Activated CD4-positive, alpha-beta T cell treated with anti-CD3 and anti-CD28 coated beads, Interleukin-2, Interleukin-4, amounts not matched to agents 100 ng/mL and 50 ng/mL, durations not matched to agents 16 hours and 8 hours (primary cell): ENCODE measurements around the gene EEFSEC.

Experiments
- DNase-seq: peaks from one replicate; pipeline ENCODE4 v3.0.0-alpha.2; 2020; ENCODE audit warnings: low spot score

The EEFSEC gene

GRCh38 chr3:128287216-128287615, 133.9 kb downstream of the EEFSEC start:
- no peak for DNase-seq

DNA sequence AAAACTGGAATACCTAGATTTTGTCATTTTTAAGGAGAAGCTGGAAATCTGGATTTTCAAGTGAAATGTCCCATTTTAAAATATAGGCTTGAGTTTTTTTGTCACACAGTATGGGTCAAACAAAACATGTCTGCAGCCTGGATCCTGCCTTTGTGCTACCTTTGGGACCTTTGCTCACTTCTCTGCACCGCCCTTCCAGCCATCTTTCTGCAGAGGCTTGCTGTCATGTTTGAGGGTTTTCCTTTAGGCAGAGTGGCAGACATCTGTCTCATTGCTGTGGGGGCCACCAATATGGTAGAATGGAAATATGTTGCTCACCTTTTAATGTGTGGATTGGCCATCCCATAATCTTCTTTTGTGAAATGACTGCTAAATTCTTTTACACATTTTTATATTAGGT, 136.3 kb downstream of the EEFSEC start:
- DNase-seq = no peak

DNA sequence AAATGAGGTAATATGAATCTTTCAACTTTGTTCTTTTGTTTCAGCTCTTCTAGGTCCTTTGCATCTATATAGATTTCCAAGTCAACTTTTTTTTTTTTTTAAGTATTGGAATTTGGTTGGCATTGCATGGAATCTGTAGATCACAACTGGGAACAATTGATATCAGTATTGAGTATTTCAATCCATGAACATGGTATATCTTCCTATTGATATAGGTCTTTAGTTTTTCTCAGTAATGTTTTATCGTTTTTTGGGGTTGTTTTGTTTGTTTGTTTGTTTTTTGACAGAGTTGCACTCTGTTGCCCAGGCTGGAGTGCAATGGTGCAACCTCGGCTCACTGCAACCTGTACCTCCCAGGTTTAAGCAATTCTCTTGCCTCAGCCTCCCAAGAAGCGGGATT, 137.2 kb downstream of the EEFSEC start:
- DNase-seq = no peak

DNA sequence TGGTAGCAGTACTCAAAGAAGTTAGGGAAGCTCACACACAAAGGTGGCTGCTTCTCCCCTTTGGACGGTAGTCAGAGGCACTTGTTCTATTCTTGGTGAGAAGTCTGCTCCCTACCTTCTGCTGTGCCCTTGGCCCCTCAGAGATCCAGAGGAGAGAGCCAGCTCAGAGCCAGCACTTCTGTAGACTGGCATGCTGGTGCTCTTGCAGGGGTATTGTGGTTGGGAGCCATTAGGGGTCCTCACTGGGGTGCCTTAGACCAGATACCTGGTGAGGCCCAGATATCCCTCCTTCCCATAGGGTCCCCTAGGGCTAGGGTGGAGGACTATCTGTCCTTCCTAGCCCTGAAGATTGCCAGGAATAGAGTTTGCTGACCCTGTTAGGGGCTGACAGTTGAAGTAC, 140.6 kb downstream of the EEFSEC start:
- no peak for DNase-seq

DNA sequence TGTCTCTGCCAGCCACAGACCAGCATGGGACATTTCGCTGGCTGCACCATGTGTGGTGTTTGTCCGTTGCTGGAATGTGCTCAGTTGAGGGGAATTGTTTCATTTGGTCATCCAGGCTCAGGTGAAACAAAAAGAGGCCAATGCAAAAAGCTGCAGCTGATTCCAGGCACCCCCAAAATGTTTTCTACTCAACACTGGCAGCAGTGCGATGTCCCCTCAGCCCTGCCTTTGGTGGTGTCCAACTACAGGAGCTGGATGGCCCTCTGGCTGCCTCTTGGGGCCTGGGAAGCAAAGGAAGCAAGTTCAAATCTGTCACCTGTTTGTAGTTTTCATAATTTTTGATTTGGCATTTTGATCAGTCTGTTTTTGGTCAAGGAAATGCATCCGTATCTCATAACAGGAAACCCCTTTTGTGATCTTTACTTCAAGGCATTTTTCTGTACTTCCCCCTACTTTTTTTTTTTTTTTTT, 141.8 kb downstream of the EEFSEC start:
- DNase-seq = no peak

- no peak for DNase-seq
Observed at GRCh38 chr3:128296469-128297251, 143.4 kb downstream of the EEFSEC start.

- DNase-seq = no peak
Observed at GRCh38 chr3:128297401-128298138, 144.3 kb downstream of the EEFSEC start.

GRCh38 chr3:128301186-128302023, 148.1 kb downstream of the EEFSEC start:
- DNase-seq = no peak

GRCh38 chr3:128306481-128306880, 153.2 kb downstream of the EEFSEC start:
- no peak for DNase-seq

- no peak for DNase-seq
Observed at GRCh38 chr3:128307029-128307633, 153.8 kb downstream of the EEFSEC start.

GRCh38 chr3:128307781-128308469, 154.6 kb downstream of the EEFSEC start:
- DNase-seq = no peak

DNA sequence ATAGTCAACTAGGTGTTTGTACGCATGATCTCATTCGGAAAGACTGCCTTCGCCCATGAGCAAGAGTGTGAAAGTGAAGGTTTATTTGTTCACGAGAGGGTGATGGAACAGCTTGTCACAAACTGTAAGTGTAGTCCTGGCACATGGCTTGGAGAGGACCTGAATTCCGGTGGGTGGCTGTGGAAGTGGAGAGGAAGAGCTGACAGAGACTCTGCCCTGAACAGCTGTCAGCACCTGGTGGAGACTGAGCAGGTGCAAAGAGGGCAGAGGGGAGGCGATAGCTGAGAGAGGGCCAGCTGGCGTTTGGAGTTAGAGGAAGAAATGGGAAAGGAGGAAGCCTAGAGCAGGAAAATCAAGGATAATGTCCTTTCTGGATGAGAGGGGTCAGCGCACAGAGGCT, 155.7 kb downstream of the EEFSEC start:
- no peak for DNase-seq

- no peak for DNase-seq
Observed at GRCh38 chr3:128310286-128311058, 157.2 kb downstream of the EEFSEC start.

- no peak for DNase-seq
Observed at GRCh38 chr3:128311441-128311844, 158.2 kb downstream of the EEFSEC start.

- no peak for DNase-seq
Observed at GRCh38 chr3:128312271-128312670, 159.0 kb downstream of the EEFSEC start.

DNA sequence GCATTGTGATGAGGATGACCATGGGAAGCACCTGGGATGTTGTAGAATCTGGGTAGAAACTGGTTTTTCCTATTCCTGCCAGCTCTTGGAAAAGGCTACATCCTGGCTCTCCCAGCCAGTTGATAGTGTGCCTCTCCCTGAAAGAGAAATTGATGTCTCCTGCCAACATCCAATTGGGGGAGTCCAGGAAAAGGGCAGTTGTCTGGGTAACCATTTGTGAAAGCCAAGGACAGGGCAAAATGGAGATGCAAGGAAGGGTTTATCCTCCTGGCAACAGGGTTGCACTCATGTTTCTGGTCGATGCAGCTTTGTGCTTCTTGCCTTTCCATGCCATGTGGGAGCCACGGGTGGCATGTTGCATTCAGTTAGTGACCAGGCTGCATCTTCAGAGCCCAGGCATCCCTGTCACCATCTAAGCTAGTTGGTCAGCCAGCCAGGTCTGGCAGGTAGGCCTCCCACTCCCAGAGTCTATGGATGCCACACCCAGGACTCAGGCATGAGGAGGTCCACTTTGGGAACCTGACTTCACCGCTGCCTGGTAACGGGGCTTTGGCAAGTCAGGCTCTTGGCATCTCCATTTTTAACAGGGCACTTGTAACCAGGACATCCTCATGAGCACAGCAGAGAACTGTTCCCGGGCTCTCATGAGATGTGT, 159.9 kb downstream of the EEFSEC start:
- DNase-seq = no peak

- DNase-seq = no peak
Observed at GRCh38 chr3:128313935-128314334, 160.7 kb downstream of the EEFSEC start.

GRCh38 chr3:128315313-128315712, 162.0 kb downstream of the EEFSEC start:
- DNase-seq = no peak

DNA sequence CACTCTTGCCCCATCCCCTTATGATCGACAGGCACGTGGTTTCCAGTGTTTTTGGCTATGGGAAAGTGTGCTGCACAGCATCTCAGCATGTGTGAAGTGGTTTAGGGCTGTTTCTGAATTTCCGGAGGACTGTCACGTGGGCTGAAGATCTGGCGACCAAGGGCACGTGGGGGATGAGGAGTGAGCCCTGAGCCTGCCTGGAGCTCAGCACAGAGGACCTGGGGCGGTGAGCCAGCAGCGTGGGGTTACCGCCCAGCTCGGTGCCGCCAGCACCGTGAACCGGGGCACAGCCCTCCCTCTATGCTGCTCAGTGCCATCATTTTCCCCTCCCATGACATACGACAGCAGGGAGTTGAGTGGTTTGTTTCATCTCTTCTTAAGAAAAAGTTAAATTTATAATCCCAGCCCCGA, 163.2 kb downstream of the EEFSEC start:
- DNase-seq = peak; percentile 35

- no peak for DNase-seq
Observed at GRCh38 chr3:128317101-128317697, 163.9 kb downstream of the EEFSEC start.
